Adrenal gland (tissue), 12 donors: ENCODE measurements around the gene RASGRF2. TPM values are rescaled to one million over a fixed set of nuclear protein-coding genes. Genes with fewer than 3 reads are reported as not detected.

Experiments
- DNase-seq, 7 donors: peaks; one replicate each; pipeline ENCODE4 v3.0.0-alpha.2; 2019 to 2020
- H3K27ac ChIP-seq, 5 donors: fragments of 200-600 bp; sonication (generic) in 4 of 5; 1 replicate in 3 of 5; 2 replicates in 2 of 5; pipeline versions ENCODE4 v1.5.1 to v1.8.0; 2016 to 2020; ENCODE audit warnings: mild to moderate bottlenecking in 1 of 5
- H3K27me3 ChIP-seq: fragments of 200-600 bp; 2 replicates; pipeline ENCODE4 v1.8.0; 2021
- H3K36me3 ChIP-seq, 2 donors: fragments of 200-600 bp; replicated peaks in 1 of 2; 1 replicate in 1 of 2; 2 replicates in 1 of 2; pipeline versions ENCODE4 v1.5.1 to v1.8.0; 2018 to 2022
- H3K4me1 ChIP-seq, 2 donors: fragments of 200-600 bp; replicated peaks in 1 of 2; 1 replicate in 1 of 2; 2 replicates in 1 of 2; pipeline versions ENCODE4 v1.5.1 to v1.8.0; 2018 to 2021
- H3K4me3 ChIP-seq, 4 donors: fragments of 200-600 bp; sonication (generic) in 3 of 4; one replicate each; pipeline ENCODE4 v1.5.1; 2016 to 2018
- H3K9me3 ChIP-seq, 3 donors: fragments of 200-600 bp; sonication (generic) in 1 of 3; replicated peaks in 1 of 3; 1 replicate in 2 of 3; 2 replicates in 1 of 3; pipeline versions ENCODE4 v1.5.1 to v1.8.0; 2016 to 2021
- CTCF ChIP-seq, 6 experiments: fragments of 450-650 bp in 4 of 6; fragments of 200-600 bp in 2 of 6; sonication (generic) in 1 of 6; IDR thresholded peaks; 1 replicate in 5 of 6; 2 replicates in 1 of 6; pipeline versions ENCODE4 v1.5.1 to v1.8.0; 2016 to 2021; ENCODE audit warnings: antibody characterized with exemption in 6 of 6, mild to moderate bottlenecking in 2 of 6, moderate library complexity in 1 of 6
- POLR2A ChIP-seq, 2 donors: fragments of 450-650 bp; IDR thresholded peaks; one replicate each; pipeline ENCODE4 v1.6.1; 2017; ENCODE audit warnings: antibody characterized with exemption in 2 of 2, mild to moderate bottlenecking in 2 of 2, moderate library complexity in 1 of 2
- WGBS, 4 donors: extraction: QIAGEN DNeasy Blood & Tissue Kit in 2 of 4; methylation state at CpG; one replicate each; pipeline versions ENCODE4 v1.1.5 to v1.1.7; 2013 to 2017; 5-methylcytosine and 5-hydroxymethylcytosine counted together
- intact Hi-C, 2 donors: fragments of 100-400 bp; cut with DNase I; formaldehyde crosslinking; loops; one replicate each; pipeline versions ENCODE4 v1.14.1 to v1.15.0; 2022 to 2023
- polyA plus RNA-seq, 3 donors: library from polyadenylated mRNA; stranded (reverse); fragments of 200-250 nt in 2 of 3; fragments of 350-450 nt in 1 of 3; fragmentation: Illumina TruSeq in 1 of 3; extraction: RNeasy Lipid Tissue Mini Kit (QIAGEN cat#74804) in 1 of 3; gene quantifications; one replicate each; pipeline ENCODE4 v1.2.3, GENCODE V29; 2013 to 2014
- total RNA-seq, 9 donors: library from RNA; depleted of rRNA in 4 of 9; stranded (reverse); fragments of >200 nt in 4 of 9; fragments of 120-200 nt in 1 of 9; fragmentation: NEBNext Ultra II Directional in 1 of 9; extraction: Animal tissue kit (Norgen Biotek cat#: 25700) in 1 of 9; gene quantifications; one replicate each; pipeline versions ENCODE4 v1.1.0 to v1.2.4, GENCODE V29; 2013 to 2023
- donor health status: healthy with polysubstance abuse.
- donor health status: Bipolar disorder and iron deficiency.
- donor health status: DM: yes; HTN: yes; CAD: no.
- donor health status: DM: no; HTN: no; CAD: no.
- donor health status: DM: no; HTN: no; CAD: no.
- donor health status: DM: yes; HTN: yes; CAD: no.

RASGRF2 gene
- total and polyA plus RNA-seq, 12 donors = 0.33 to 5.7 (median 2.4) TPM

DNA sequence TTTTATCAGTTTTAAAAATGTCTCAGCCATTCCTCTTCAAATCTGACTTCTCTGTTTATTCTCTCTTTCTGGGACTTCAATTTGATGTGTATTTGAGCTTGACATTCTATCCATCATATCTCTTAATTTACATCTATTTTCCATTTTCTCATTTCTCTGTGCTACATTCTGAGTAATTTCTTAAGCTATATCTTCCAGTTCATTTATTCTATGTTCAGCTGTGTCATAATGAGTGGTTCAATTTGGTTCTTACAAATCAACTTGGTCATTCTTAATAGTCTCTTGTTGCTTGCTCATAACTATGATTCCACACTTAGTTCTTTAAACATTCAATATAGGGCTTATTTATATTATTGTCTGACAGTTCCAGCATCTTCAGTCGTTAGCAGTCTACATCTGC lies 289.8 kb downstream of the RASGRF2 start:
- Histone ChIP-seq H3K4me1 (peaks cover 16 to 30% of the 10 kb centered on the region in 2 donors), H3K4me3 (no peak overlapping the region), H3K27ac (no peak overlapping the region), H3K36me3 (peaks cover 0 to 22% of the 10 kb centered on the region in 2 donors), H3K9me3 (no peaks in the 10 kb centered on the region), H3K27me3 (no peaks in the 10 kb centered on the region)
- intact Hi-C loops = no loop called here
- DNase-seq = no peak
- TF ChIP-seq POLR2A (IDR thresholded peaks at IDR 0.05) (no peak), CTCF (IDR thresholded peaks at IDR 0.05) (no peak)
- WGBS, 4 donors = 94 to 100% (median 99%) methylated on average over 1 of the region's 1 CpG

DNA sequence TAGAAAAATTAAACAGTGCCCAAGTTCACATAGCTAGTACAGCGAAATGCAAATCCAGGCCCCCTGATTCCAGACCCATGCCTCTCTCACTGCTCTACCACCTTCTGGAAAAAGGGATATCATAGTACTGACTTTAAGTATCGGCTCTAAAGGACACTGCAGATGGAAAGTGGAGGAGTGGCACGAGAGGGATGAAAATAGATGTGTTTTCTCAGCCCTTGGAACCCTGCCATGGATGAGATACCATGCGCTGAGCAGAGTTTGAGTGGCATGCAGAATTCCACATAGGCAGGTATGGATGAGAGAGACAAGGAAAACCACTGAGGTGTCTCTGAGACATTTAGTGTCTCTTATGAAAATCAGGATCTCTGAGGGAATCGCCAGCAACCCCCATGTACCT lies 291.8 kb downstream of the RASGRF2 start:
- peaks cover 0 to 24% of the 10 kb centered on the region in 2 donors for H3K36me3 ChIP-seq
- intact Hi-C loops = no loop called here
- H3K27me3 ChIP-seq = no peaks in the 10 kb centered on the region
- no peak overlapping the region for H3K4me3 ChIP-seq
- no peaks in the 10 kb centered on the region for H3K9me3 ChIP-seq
- H3K27ac ChIP-seq = no peak overlapping the region
- peaks cover 8 to 15% of the 10 kb centered on the region in 2 donors for H3K4me1 ChIP-seq
- no peak for DNase-seq
- no peak for TF ChIP-seq CTCF (IDR thresholded peaks at IDR 0.05)
- no peak for TF ChIP-seq POLR2A (IDR thresholded peaks at IDR 0.05)
- 61 to 92% (median 74%) methylated on average over 5 of the region's 5 CpGs for WGBS, 4 donors

DNA sequence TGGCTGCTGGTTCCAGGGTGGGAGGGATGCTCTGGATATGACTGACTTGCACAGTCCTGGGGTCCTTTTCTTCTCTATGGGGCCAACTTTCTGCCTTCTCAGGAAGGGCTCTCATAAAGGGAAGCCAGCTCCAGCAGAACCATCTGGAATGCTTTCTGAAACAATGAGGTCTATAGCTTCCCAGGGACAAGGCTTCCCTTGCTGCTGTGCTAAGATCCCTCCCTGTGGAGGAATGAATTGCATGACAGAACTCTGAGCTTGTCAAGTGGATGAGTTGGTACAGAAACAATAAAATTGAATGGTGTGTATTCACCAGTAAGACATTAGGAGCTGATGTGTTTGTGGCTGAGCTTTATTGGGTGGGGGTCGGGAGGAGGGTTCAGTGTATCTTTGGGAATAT lies 292.7 kb downstream of the RASGRF2 start:
- intact Hi-C loops = no loop called here
- no peaks in the 10 kb centered on the region for H3K9me3 ChIP-seq
- no peak overlapping the region for H3K4me3 ChIP-seq
- no peak for TF ChIP-seq POLR2A (IDR thresholded peaks at IDR 0.05)
- WGBS, 4 donors = 90 to 100% (median 96%) methylated on average over 1 of the region's 1 CpG
- H3K36me3 ChIP-seq = peaks cover 0 to 24% of the 10 kb centered on the region in 2 donors
- DNase-seq = no peak
- H3K27me3 ChIP-seq = no peaks in the 10 kb centered on the region
- peaks cover 0 to 6% of the 10 kb centered on the region in 2 donors for H3K4me1 ChIP-seq
- no peak overlapping the region for H3K27ac ChIP-seq

GRCh38 chr5:81253875-81254274 lies 293.7 kb downstream of the RASGRF2 start:
- no peak for TF ChIP-seq POLR2A (IDR thresholded peaks at IDR 0.05)
- TF ChIP-seq CTCF (IDR thresholded peaks at IDR 0.05) = no peak
- WGBS, 4 donors = 75 to 92% (median 88%) methylated on average over 4 of the region's 4 CpGs
- no peak for DNase-seq
- Histone ChIP-seq H3K4me3 (no peak overlapping the region), H3K36me3 (peaks cover 0 to 34% of the 10 kb centered on the region in 2 donors), H3K27ac (no peak overlapping the region), H3K4me1 (no peaks in the 10 kb centered on the region), H3K27me3 (no peaks in the 10 kb centered on the region), H3K9me3 (no peaks in the 10 kb centered on the region)
- intact Hi-C loops = no loop called here

- no peak for TF ChIP-seq CTCF (IDR thresholded peaks at IDR 0.05)
- no peak for TF ChIP-seq POLR2A (IDR thresholded peaks at IDR 0.05)
- Histone ChIP-seq H3K4me3 (no peak overlapping the region), H3K9me3 (no peaks in the 10 kb centered on the region), H3K27me3 (no peaks in the 10 kb centered on the region), H3K36me3 (peaks cover 0 to 46% of the 10 kb centered on the region in 2 donors), H3K27ac (no peak overlapping the region), H3K4me1 (no peaks in the 10 kb centered on the region)
- 84 to 98% (median 96%) methylated on average over 7 to 21 of the region's 21 CpGs for WGBS, 4 donors
- no peak for DNase-seq
- intact Hi-C loops = no loop called here
Observed at GRCh38 chr5:81254886-81255559, 294.9 kb downstream of the RASGRF2 start.
